ENCODE results near the gene ATP6V1C2.

DNA sequence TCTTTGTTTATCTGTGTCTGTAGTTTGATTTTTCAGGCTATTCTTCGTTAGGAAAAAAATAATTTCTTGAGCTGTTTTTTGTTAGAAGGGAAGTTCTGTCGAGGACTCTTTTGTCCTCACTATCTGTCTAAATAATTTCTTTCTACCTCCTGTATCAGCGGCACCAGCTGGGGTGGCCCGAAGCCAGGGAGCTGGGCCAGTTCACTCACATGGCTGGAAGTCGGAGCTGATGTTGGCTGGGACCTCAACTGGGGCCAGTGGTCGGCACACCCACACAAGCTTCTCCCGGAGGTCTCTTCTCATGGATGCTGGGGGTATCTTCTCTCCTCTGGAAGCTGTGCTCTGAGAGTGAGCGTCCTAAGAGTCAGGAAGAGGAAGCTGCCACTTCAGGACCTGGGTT, 99.1 kb downstream of the ATP6V1C2 start:
- TF ChIP-seq, protein P1, sequence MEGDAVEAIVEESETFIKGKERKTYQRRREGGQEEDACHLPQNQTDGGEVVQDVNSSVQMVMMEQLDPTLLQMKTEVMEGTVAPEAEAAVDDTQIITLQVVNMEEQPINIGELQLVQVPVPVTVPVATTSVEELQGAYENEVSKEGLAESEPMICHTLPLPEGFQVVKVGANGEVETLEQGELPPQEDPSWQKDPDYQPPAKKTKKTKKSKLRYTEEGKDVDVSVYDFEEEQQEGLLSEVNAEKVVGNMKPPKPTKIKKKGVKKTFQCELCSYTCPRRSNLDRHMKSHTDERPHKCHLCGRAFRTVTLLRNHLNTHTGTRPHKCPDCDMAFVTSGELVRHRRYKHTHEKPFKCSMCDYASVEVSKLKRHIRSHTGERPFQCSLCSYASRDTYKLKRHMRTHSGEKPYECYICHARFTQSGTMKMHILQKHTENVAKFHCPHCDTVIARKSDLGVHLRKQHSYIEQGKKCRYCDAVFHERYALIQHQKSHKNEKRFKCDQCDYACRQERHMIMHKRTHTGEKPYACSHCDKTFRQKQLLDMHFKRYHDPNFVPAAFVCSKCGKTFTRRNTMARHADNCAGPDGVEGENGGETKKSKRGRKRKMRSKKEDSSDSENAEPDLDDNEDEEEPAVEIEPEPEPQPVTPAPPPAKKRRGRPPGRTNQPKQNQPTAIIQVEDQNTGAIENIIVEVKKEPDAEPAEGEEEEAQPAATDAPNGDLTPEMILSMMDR (IDR thresholded peaks at IDR 0.05; ENCODE audit: low read depth, low read length, poor library complexity, severe bottlenecking): no peak
- no peak for TF ChIP-seq EZH2phosphoT487 (IDR thresholded peaks at IDR 0.05; ENCODE audit: borderline replicate concordance, low read length)

Data from DOHH2 (cell line).